Right atrium auricular region (tissue), 2 donors: ENCODE measurements around the gene DAGLA. TPM values are rescaled to one million over a fixed set of nuclear protein-coding genes. Genes with fewer than 3 reads are reported as not detected.
"Not testable (repeated sequence)": the region's sequence is repeated elsewhere in the genome, so short reads cannot be mapped to it uniquely, and the experiment has no call there.

Experiments
- DNase-seq: peaks from one replicate; pipeline ENCODE4 v3.0.0-alpha.2; 2019; ENCODE audit warnings: low spot score
- H3K27ac ChIP-seq, 2 donors: fragments of 200-600 bp; sonication (generic); 1 replicate in 1 of 2; 2 replicates in 1 of 2; pipeline ENCODE4 v1.5.1; 2016 to 2019
- H3K27me3 ChIP-seq, 2 donors: fragments of 200-600 bp; sonication (generic); one replicate each; pipeline versions ENCODE4 v1.5.1 to v1.6.0; 2017 to 2019
- H3K36me3 ChIP-seq: fragments of 200-600 bp; sonication (generic); one replicate; pipeline ENCODE4 v1.5.1; 2016
- H3K4me1 ChIP-seq, 2 donors: fragments of 200-600 bp; sonication (generic); one replicate each; pipeline versions ENCODE4 v1.5.1 to v1.6.0; 2017 to 2019
- H3K4me3 ChIP-seq, 2 donors: fragments of 200-600 bp; sonication (generic); 1 replicate in 1 of 2; 2 replicates in 1 of 2; pipeline ENCODE4 v1.5.1; 2017 to 2019; ENCODE audit warnings: mild to moderate bottlenecking in 1 of 2, moderate library complexity in 1 of 2
- H3K9me3 ChIP-seq, 2 donors: fragments of 200-600 bp; sonication (generic); one replicate each; pipeline ENCODE4 v1.5.1; 2019
- total RNA-seq, 2 donors: library from RNA; depleted of rRNA; stranded (reverse); fragments of >200 nt; gene quantifications; one replicate each; pipeline ENCODE4 v1.1.0, GENCODE V29; 2016
- TF ChIP-seq, protein P1 (sequence below), 2 donors: fragments of 200-600 bp; sonication (generic); IDR thresholded peaks; one replicate each; pipeline ENCODE4 v1.5.1; 2019; ENCODE audit warnings: antibody characterized with exemption in 2 of 2

DAGLA gene
- total RNA-seq, 2 donors from 2014 or later: 3.9 to 5.7 TPM

DNA sequence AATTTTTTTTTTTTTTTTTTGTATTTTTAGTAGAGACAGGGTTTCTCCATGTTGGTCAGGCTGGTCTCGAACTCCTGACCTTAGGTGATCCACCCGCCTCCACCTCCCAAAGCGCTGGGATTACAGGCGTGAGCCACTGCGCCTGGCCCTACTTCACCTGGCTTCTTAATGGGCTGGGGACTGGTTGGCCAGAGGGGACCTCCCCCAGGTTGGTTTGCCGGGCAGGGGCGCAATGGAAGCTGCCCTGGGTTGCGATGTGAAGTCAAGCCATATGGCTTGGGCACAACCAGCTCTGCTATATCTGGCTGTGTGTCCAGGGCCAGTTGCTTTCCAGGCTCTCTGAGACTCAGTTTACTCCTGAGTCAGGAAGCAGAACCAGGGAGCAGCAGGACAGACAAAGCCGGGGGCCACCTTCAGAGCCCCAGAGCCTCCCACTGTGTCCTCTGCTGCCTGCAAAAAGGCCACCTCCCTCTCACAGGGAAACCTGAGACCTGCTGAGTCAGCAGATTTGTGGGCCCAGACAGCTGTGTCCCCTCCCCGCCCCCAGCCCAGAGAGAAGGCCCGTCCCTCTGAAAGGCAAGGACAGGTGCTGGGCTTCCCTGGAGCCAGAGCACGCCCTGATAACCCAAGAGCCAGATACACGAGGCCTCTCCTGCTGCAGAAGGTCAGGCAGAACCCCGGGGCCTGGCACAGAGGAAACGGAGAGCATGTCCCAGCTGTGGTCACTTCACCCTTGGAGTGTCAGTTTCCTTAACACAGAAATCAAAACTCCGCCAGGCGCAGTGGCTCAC lies 29.2 kb upstream of the DAGLA start:
- H3K36me3 ChIP-seq: no peaks in the 10 kb centered on the region
- TF ChIP-seq, protein P1, sequence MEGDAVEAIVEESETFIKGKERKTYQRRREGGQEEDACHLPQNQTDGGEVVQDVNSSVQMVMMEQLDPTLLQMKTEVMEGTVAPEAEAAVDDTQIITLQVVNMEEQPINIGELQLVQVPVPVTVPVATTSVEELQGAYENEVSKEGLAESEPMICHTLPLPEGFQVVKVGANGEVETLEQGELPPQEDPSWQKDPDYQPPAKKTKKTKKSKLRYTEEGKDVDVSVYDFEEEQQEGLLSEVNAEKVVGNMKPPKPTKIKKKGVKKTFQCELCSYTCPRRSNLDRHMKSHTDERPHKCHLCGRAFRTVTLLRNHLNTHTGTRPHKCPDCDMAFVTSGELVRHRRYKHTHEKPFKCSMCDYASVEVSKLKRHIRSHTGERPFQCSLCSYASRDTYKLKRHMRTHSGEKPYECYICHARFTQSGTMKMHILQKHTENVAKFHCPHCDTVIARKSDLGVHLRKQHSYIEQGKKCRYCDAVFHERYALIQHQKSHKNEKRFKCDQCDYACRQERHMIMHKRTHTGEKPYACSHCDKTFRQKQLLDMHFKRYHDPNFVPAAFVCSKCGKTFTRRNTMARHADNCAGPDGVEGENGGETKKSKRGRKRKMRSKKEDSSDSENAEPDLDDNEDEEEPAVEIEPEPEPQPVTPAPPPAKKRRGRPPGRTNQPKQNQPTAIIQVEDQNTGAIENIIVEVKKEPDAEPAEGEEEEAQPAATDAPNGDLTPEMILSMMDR (IDR thresholded peaks at IDR 0.05): no peak

GRCh38 chr11:61652135-61652534 lies 28.1 kb upstream of the DAGLA start:
- Histone ChIP-seq H3K9me3 (no peaks in the 10 kb centered on the region), H3K36me3 (no peaks in the 10 kb centered on the region), H3K27me3 (no peaks in the 10 kb centered on the region), H3K27ac (no peak overlapping the region), H3K4me3 (no peak overlapping the region), H3K4me1 (peaks cover 2 to 11% of the 10 kb centered on the region in 2 donors)
- no peak for DNase-seq
- TF ChIP-seq, protein P1 (IDR thresholded peaks at IDR 0.05): no peak

More for the DNA sequence above, 29.2 kb upstream of the DAGLA start:
- Histone ChIP-seq H3K9me3 (no peaks in the 10 kb centered on the region), H3K4me1 (peaks cover 2 to 11% of the 10 kb centered on the region in 2 donors), H3K27ac (no peak overlapping the region), H3K4me3 (no peak overlapping the region), H3K27me3 (no peaks in the 10 kb centered on the region)
- no peak for DNase-seq

DNA sequence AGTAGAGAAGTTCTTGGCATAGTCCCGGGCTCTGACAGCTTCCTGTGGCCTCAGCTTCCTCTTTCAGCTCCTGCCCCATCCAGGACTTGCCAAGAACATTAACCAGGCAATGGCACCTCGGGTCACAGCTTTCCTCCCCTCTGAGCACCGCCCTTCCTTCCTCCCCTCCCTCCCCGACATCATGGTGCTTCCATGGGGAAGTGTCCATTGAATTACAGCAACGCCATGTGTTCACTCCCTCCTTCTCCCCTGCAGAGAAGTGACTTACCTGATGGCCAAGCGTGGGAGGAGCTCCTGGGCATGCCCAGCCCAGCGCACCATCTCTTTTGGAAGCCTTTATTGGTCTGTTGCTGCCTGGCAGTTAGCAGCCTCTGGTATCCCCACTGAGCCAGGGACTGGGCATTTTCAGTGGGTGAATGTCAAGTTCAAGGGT lies 25.8 kb upstream of the DAGLA start:
- Histone ChIP-seq H3K36me3 (no peaks in the 10 kb centered on the region), H3K27me3 (no peaks in the 10 kb centered on the region), H3K27ac (no peak overlapping the region), H3K4me3 (no peak overlapping the region), H3K4me1 (peaks cover 2 to 11% of the 10 kb centered on the region in 2 donors), H3K9me3 (no peaks in the 10 kb centered on the region)
- TF ChIP-seq, protein P1 (IDR thresholded peaks at IDR 0.05): no peak
- peak; percentile 77 for DNase-seq

- peaks cover 2 to 11% of the 10 kb centered on the region in 2 donors for H3K4me1 ChIP-seq
- H3K27me3 ChIP-seq, H3K4me3 ChIP-seq, H3K36me3 ChIP-seq, DNase-seq, H3K27ac ChIP-seq, H3K9me3 ChIP-seq: not testable (repeated sequence)
Observed at GRCh38 chr11:61655266-61656159, 24.7 kb upstream of the DAGLA start.

DNA sequence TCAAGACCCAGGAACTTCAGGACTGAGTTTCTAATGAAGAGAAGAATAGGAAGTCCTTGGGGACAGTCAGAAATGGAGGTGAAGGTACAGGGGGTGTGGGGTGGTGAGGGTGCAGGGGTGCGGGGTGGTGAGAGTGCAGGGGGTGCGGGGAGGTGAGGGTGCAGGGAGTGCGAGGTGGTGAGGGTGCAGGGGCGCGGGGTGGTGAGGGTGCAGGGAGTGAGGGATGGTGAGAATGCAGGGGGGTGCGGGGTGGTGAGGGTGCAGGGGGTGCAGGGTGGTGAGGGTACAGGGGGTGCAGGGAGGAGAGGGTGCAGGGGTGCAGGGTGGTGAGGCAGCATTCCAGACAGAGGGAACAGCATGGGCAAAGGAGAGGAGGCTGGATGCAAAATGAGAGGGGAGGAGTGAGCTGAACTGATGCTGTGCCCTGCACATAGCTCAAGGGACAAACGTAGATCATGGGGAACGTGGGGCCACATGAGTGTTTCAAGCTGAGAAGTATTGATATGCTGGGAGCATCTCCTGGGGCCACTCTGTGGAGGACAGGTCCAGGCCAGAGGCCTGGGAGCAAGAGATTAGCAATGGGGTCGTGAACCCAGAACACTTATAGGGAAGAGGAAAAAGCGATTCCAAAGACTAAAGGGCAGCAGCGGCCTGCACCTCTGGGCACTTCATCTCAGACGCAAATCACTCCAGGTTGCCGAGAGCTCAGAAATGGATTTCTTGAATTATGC lies 23.7 kb upstream of the DAGLA start:
- Histone ChIP-seq H3K27me3 (no peaks in the 10 kb centered on the region), H3K4me1 (peaks cover 2 to 11% of the 10 kb centered on the region in 2 donors), H3K27ac (no peak overlapping the region), H3K36me3 (no peaks in the 10 kb centered on the region), H3K9me3 (no peaks in the 10 kb centered on the region), H3K4me3 (no peak overlapping the region)
- DNase-seq: no peak
- TF ChIP-seq, protein P1 (IDR thresholded peaks at IDR 0.05): no peak
